Suprapubic skin (tissue), 2 donors: ENCODE data around the gene SAMM50.

Experiments
- EP300 ChIP-seq: sonication (generic); formaldehyde crosslinking; IDR thresholded peaks from one replicate; pipeline ENCODE4 v1.6.1; 2017; ENCODE audit warnings: antibody characterized with exemption
- POLR2A ChIP-seq, 2 donors: fragments of 450-650 bp; IDR thresholded peaks; one replicate each; pipeline ENCODE4 v1.6.1; 2017; ENCODE audit warnings: antibody characterized with exemption in 2 of 2, mild to moderate bottlenecking in 2 of 2, moderate library complexity in 2 of 2

GRCh38 chr22:43996170-43996980, 41.1 kb downstream of the SAMM50 start:
- TF ChIP-seq EP300 (no peak), POLR2A (IDR thresholded peaks at IDR 0.05) (no peak)
